Natural killer cell (primary cell): Measurements from ENCODE around the gene PLOD1. TPM values are rescaled to one million over a fixed set of nuclear protein-coding genes. Genes with fewer than 3 reads are reported as not detected.

Experiments
- ATAC-seq, 3 donors: fragments of 150-1000 bp in 2 of 3; fragments of 200-7000 bp in 1 of 3; cut with Tn5 transposase; 1 replicate in 1 of 3; 2 replicates in 2 of 3; pipeline ENCODE4 v1.10.0; 2021; ENCODE audit warnings: mild to moderate bottlenecking in 2 of 3, moderate library complexity in 2 of 3
- DNase-seq, 2 donors: peaks; one replicate each; pipeline versions ENCODE4 v3.0.0 to v3.0.0-alpha.2; 2013 to 2021; ENCODE audit warnings: mixed read lengths in 1 of 2
- H3K27ac ChIP-seq: one replicate; pipeline ENCODE4 v1.5.1; 2013; ENCODE audit warnings: mild to moderate bottlenecking, low read length
- H3K27me3 ChIP-seq: one replicate; pipeline ENCODE4 v1.6.1; 2013; ENCODE audit warnings: low read length; ENCODE audit not compliant: control insufficient read depth, insufficient read depth
- H3K36me3 ChIP-seq: one replicate; pipeline ENCODE4 v1.6.1; 2013; ENCODE audit warnings: low read length; ENCODE audit not compliant: control insufficient read depth, insufficient read depth
- H3K4me1 ChIP-seq: one replicate; pipeline ENCODE4 v1.6.1; 2013; ENCODE audit warnings: low read length; ENCODE audit not compliant: control insufficient read depth, insufficient read depth
- H3K4me3 ChIP-seq: one replicate; pipeline ENCODE4 v1.5.1; 2013; ENCODE audit warnings: low read length
- H3K9me3 ChIP-seq: one replicate; pipeline ENCODE4 v1.6.1; 2013; ENCODE audit warnings: low read length; ENCODE audit not compliant: control insufficient read depth, insufficient read depth
- H3K27ac Mint-ChIP-seq, 2 donors: one replicate each; pipeline ENCODE4 v1.8.0; 2022; ENCODE audit warnings: mild to moderate bottlenecking in 2 of 2, mixed read lengths in 2 of 2, moderate library complexity in 1 of 2
- H3K27me3 Mint-ChIP-seq, 2 donors: one replicate each; pipeline ENCODE4 v1.8.0; 2022; ENCODE audit warnings: low read depth in 2 of 2, mixed read lengths in 2 of 2
- H3K36me3 Mint-ChIP-seq: one replicate; pipeline ENCODE4 v1.8.0; 2022; ENCODE audit warnings: mixed read lengths
- H3K4me1 Mint-ChIP-seq, 2 donors: one replicate each; pipeline ENCODE4 v1.8.0; 2022; ENCODE audit warnings: mixed read lengths in 2 of 2
- H3K4me3 Mint-ChIP-seq: one replicate; pipeline ENCODE4 v1.8.0; 2022; ENCODE audit warnings: mild to moderate bottlenecking, moderate library complexity, mixed read lengths
- H3K9me3 Mint-ChIP-seq, 2 donors: one replicate each; pipeline ENCODE4 v1.8.0; 2022; ENCODE audit warnings: mixed read lengths in 2 of 2
- CTCF ChIP-seq: fragments of 200-600 bp; IDR thresholded peaks from one replicate; pipeline ENCODE4 v1.8.0; 2022; ENCODE audit warnings: antibody characterized with exemption
- WGBS: methylation state at CpG from one replicate; pipeline ENCODE4 v1.1.7; 2013; ENCODE audit warnings: missing lambda C conversion rate; ENCODE audit not compliant: insufficient coverage; 5-methylcytosine and 5-hydroxymethylcytosine counted together
- intact Hi-C: fragments of 100-400 bp; cut with micrococcal nuclease; formaldehyde crosslinking; loops from one replicate; pipeline ENCODE4 v1.14.2; 2022
- total RNA-seq, 4 donors: library from RNA; stranded (reverse); fragments of 120-200 nt in 1 of 4; gene quantifications; one replicate each; pipeline versions ENCODE4 v1.2.3 to v1.2.4, GENCODE V29; 2013 to 2022

Gene PLOD1
- total RNA-seq, 3 donors from 2014 or later (not counting 1 experiment from before 2014, with no cell fraction given): 69.8 to 80.5 (median 80.4) TPM

GRCh38 chr1:12009318-12009947 is 74.9 kb downstream of the PLOD1 start:
- H3K4me1 Mint-ChIP-seq: peaks cover 0 to 5% of the 10 kb centered on the region in 2 donors
- H3K4me3 Mint-ChIP-seq: no peak overlapping the region
- H3K36me3 Mint-ChIP-seq: peaks cover 7% of the 10 kb centered on the region

GRCh38 chr1:12010746-12011570 is 76.4 kb downstream of the PLOD1 start:
- no peaks in the 10 kb centered on the region for H3K27me3 ChIP-seq
- no peaks in the 10 kb centered on the region for H3K9me3 ChIP-seq
- peaks cover 0 to 5% of the 10 kb centered on the region in 2 donors for H3K4me1 Mint-ChIP-seq
- peaks cover 53% of the 10 kb centered on the region for H3K36me3 ChIP-seq
- H3K27me3 Mint-ChIP-seq: no peaks in the 10 kb centered on the region
- no peak for ATAC-seq
- no peak overlapping the region for H3K27ac ChIP-seq
- no peak for TF ChIP-seq CTCF
- no peak overlapping the region for H3K4me3 Mint-ChIP-seq
- H3K36me3 Mint-ChIP-seq: peaks cover 7% of the 10 kb centered on the region
- 94% methylated on average over 13 of the region's 16 CpGs for WGBS
- H3K27ac Mint-ChIP-seq: no peak overlapping the region
- no peaks in the 10 kb centered on the region for H3K4me1 ChIP-seq
- no peaks in the 10 kb centered on the region for H3K9me3 Mint-ChIP-seq
- no peak overlapping the region for H3K4me3 ChIP-seq
- intact Hi-C loops: no loop called here
- DNase-seq: no peak

More at GRCh38 chr1:12009318-12009947, 74.9 kb downstream of the PLOD1 start:
- Histone ChIP-seq H3K4me1 (no peaks in the 10 kb centered on the region), H3K36me3 (peaks cover 68% of the 10 kb centered on the region), H3K27ac (no peak overlapping the region), H3K9me3 (no peaks in the 10 kb centered on the region), H3K27me3 (no peaks in the 10 kb centered on the region), H3K4me3 (no peak overlapping the region)
- Mint-ChIP-seq H3K27me3 (no peaks in the 10 kb centered on the region), H3K27ac (no peak overlapping the region), H3K9me3 (no peaks in the 10 kb centered on the region)
- intact Hi-C loops: no loop called here
- no peak for DNase-seq
- 96% methylated on average over 9 of the region's 9 CpGs for WGBS
- no peak for ATAC-seq
- TF ChIP-seq CTCF: no peak

GRCh38 chr1:12011998-12012397 is 77.5 kb downstream of the PLOD1 start:
- ATAC-seq (no peak), DNase-seq (no peak)
- Histone ChIP-seq H3K36me3 (peaks cover 43% of the 10 kb centered on the region), H3K27me3 (no peaks in the 10 kb centered on the region), H3K9me3 (no peaks in the 10 kb centered on the region), H3K27ac (no peak overlapping the region), H3K4me3 (no peak overlapping the region), H3K4me1 (no peaks in the 10 kb centered on the region)
- 96% methylated on average over 4 of the region's 4 CpGs for WGBS
- peaks cover 0 to 5% of the 10 kb centered on the region in 2 donors for H3K4me1 Mint-ChIP-seq
- H3K9me3 Mint-ChIP-seq: no peaks in the 10 kb centered on the region
- H3K36me3 Mint-ChIP-seq: peaks cover 7% of the 10 kb centered on the region
- no peak overlapping the region for H3K4me3 Mint-ChIP-seq
- no peak for TF ChIP-seq CTCF
- H3K27me3 Mint-ChIP-seq: no peaks in the 10 kb centered on the region
- intact Hi-C loops: no loop called here
- H3K27ac Mint-ChIP-seq: no peak overlapping the region
